Measurements from ENCODE around the gene THSD7A. TPM values are rescaled to one million over a fixed set of nuclear protein-coding genes. Genes with fewer than 3 reads are reported as not detected.

The THSD7A gene
- total and polyA plus RNA-seq, 2 of the 13 experiments (the other 11 are each of a cell fraction or from before 2014, with no cell fraction given): 0.01 to 0.07 TPM

GRCh38 chr7:11458736-11459483 is 373.1 kb downstream of the THSD7A start:
- Histone ChIP-seq H3K9ac (ENCODE audit: insufficient read depth, low read depth, low read length) (no peak overlapping the region), H3K4me1 (ENCODE audit: insufficient read depth, low read length) (no peaks in the 10 kb centered on the region), H3K4me3 (replicated peaks in 1 of 3; ENCODE audit: insufficient read depth in 1 of 3, low read depth in 2 of 3, low read length in 3 of 3) (no peak overlapping the region), H4K20me1 (ENCODE audit: insufficient read depth, low read length) (no peaks in the 10 kb centered on the region), H2AFZ (ENCODE audit: low read length) (no peak overlapping the region), H3K36me3 (replicated peaks in 1 of 2; ENCODE audit: control insufficient read depth in 1 of 2, insufficient read depth in 2 of 2, low read length in 2 of 2) (no peaks in the 10 kb centered on the region), H3K4me2 (ENCODE audit: low read depth, low read length) (no peak overlapping the region), H3K9me3 (ENCODE audit: low read length) (no peaks in the 10 kb centered on the region), H3K27ac (ENCODE audit: extremely low read length, insufficient read depth, low read length) (no peak overlapping the region), H3K27me3 (ENCODE audit: control insufficient read depth in 1 of 2, insufficient read depth in 2 of 2, low read length in 2 of 2) (no peaks in the 10 kb centered on the region), H3K79me2 (ENCODE audit: insufficient read depth, low read length) (no peaks in the 10 kb centered on the region)
- BruUV-seq (replicated peaks): no TSS peak
- in situ Hi-C loops (cut with HindIII; ENCODE audit: extremely low pct_ligation_motif_present, low pct_unique_long_range_greater_than_20kb): no loop called here
- CTCF ChIA-PET (ENCODE audit: low intra/inter-chr PET ratio, low total read pairs): no interaction called here
- intact Hi-C loops (cut with micrococcal nuclease; ENCODE audit: unreplicated experiment): no loop called here
- WGBS (ENCODE audit: low lambda C conversion rate): 2% methylated on average over 5 of the region's 5 CpGs
- no peak for DNase-seq (ENCODE audit: low spot score)
- no peak for ATAC-seq
- FAIRE-seq: no peak
- POLR2A ChIA-PET: no interaction called here
- no peak for TF ChIP-seq ZNF331 (CRISPR knock-in tag; IDR thresholded peaks at IDR 0.05)
- no peak for TF ChIP-seq ZBTB7B (CRISPR knock-in tag; IDR thresholded peaks at IDR 0.05)
- no peak for TF ChIP-seq POLR2G (IDR thresholded peaks at IDR 0.05; ENCODE audit: low read depth, low read length)
- no peak for TF ChIP-seq ZNF768 (CRISPR knock-in tag; IDR thresholded peaks at IDR 0.05)
- no peak for TF ChIP-seq CEBPZ (IDR thresholded peaks at IDR 0.05; ENCODE audit: low read length)
- no peak for TF ChIP-seq ZBTB4 (CRISPR knock-in tag; IDR thresholded peaks at IDR 0.05; ENCODE audit: borderline replicate concordance)
- TF ChIP-seq GATA4 (IDR thresholded peaks at IDR 0.05; ENCODE audit: borderline replicate concordance, low read depth): no peak
- no peak for TF ChIP-seq ISX (CRISPR knock-in tag; conservative IDR thresholded peaks at IDR 0.05)
- TF ChIP-seq ZBTB21 (CRISPR knock-in tag; IDR thresholded peaks at IDR 0.05): no peak
- TF ChIP-seq ZNF619 (CRISPR knock-in tag; IDR thresholded peaks at IDR 0.05): no peak
- TF ChIP-seq ZNF691 (CRISPR knock-in tag; IDR thresholded peaks at IDR 0.05; ENCODE audit: borderline replicate concordance, low read depth): no peak
- TF ChIP-seq ZNF121 (CRISPR knock-in tag; IDR thresholded peaks at IDR 0.05): no peak
- TF ChIP-seq ZNF740 (CRISPR knock-in tag; IDR thresholded peaks at IDR 0.05): no peak
- no peak for TF ChIP-seq ZNF225 (CRISPR knock-in tag; IDR thresholded peaks at IDR 0.05)
- no peak for TF ChIP-seq ZNF232 (CRISPR knock-in tag; IDR thresholded peaks at IDR 0.05; ENCODE audit: borderline replicate concordance)
